GM12892 (cell line): ENCODE results near the gene EXOC7.

Source experiments
- DNase-seq: peaks from one replicate; pipeline ENCODE4 v3.0.0; 2011; ENCODE audit not compliant: insufficient read length
- FAIRE-seq: peaks from 2 replicates; lab custom pipeline; 2011; peaks lifted over from hg19 to GRCh38; lab: Jason Lieb, UNC
- POLR2A ChIP-seq: IDR thresholded peaks from 2 replicates; pipeline ENCODE4 v1.6.1; 2011; ENCODE audit warnings: low read depth, low read length, control low read depth
- POLR2AphosphoS5 ChIP-seq: IDR thresholded peaks from 2 replicates; pipeline ENCODE4 v1.6.1; 2011; ENCODE audit warnings: low read depth, low read length, control low read depth
- TAF1 ChIP-seq: IDR thresholded peaks from 2 replicates; pipeline ENCODE4 v1.6.1; 2011; ENCODE audit warnings: low read depth, mild to moderate bottlenecking, control low read depth, low read length, borderline replicate concordance

Gene EXOC7

GRCh38 chr17:76145231-76146052, 41.9 kb upstream of the EXOC7 start:
- FAIRE-seq = peak; percentile 78
- TF ChIP-seq POLR2A = no peak
- no peak for TF ChIP-seq POLR2AphosphoS5
- no peak for TF ChIP-seq TAF1
- DNase-seq = no peak

- TF ChIP-seq TAF1 (no peak), POLR2A (no peak), POLR2AphosphoS5 (no peak)
- FAIRE-seq (no peak), DNase-seq (no peak)
Measured at GRCh38 chr17:76142585-76143041, 39.0 kb upstream of the EXOC7 start.

DNA sequence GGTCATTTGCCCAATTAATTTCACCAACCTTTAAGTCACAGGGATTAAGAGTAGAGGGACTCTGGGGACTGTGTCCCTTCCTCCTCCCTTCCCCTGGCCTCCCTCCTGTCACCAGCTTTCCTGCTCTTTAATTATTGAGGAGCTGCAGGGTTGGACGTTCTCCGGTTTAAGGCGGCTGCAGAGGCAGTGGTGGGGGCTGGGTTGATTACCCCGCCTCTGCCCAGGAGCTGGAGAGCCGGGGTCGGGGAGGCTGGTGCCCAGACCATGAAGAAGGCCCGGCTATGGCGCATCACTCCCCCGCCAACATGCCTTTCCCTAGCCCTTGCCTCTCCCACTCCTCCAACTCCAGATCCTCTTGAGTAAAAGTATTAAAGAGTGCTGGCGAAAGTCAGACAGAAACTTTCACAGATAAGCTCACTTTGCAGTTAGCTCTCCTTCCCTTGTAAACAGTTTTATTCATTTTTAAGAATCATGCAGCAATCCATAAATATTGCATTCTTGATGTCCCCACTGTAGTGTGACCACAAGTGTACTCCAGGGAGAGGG, 38.5 kb upstream of the EXOC7 start:
- FAIRE-seq (no peak), DNase-seq (no peak)
- TF ChIP-seq POLR2A (no peak), TAF1 (no peak), POLR2AphosphoS5 (no peak)

DNA sequence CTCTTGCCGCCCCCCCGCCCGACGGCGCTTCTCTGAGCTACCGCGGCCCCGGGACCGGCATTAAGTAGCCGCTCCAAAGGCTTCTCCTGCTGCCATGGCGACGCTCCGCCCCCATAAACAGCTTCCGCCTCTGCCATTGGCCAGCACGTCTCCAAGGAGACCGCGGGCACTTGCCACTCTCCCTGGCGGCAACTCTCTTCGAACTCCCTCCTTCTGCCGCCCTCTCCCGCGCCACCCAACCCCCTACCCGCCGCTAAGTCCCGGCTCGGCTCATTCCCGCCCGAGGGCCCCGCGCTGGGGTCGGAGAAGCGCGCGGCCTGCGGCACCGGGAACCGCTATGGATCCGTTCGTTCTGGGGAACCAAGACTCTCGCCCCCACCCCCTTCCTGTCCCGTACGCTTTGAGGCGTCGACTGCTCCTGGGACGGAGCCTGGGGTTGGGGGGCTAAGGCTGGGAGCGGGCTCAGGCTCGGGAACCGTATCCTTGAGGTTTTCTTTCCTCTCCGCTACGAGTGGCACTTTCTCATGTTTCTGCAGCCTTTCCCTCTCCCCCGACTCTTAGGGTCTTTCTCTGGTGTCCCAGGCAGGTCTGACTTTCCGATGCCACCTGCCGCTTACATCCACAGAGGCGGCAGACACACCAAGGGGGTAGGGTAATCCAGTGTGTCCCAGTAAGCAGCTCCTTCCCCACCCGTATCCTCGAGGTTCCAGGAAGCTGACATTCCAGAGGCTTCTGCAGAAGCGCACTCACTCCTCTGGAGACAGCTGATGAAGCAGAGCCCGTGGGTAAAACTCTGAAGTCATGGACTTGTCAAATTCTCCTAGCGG, 37.8 kb upstream of the EXOC7 start, which contains the start of gene FOXJ1:
Gene FOXJ1 (minus strand): TSS at position 34 of the 827 bp plus-strand sequence. CDS start 850 bp downstream, outside the sequence.
- no peak for TF ChIP-seq POLR2AphosphoS5
- no peak for TF ChIP-seq POLR2A
- TF ChIP-seq TAF1 = no peak
- DNase-seq = peak; percentile 98
- peak; percentile 97 for FAIRE-seq

- DNase-seq (no peak), FAIRE-seq (no peak)
- TF ChIP-seq POLR2AphosphoS5 = no peak
- TF ChIP-seq POLR2A = no peak
- TF ChIP-seq TAF1 = no peak
Measured at GRCh38 chr17:76140661-76141211, 37.1 kb upstream of the EXOC7 start.

DNA sequence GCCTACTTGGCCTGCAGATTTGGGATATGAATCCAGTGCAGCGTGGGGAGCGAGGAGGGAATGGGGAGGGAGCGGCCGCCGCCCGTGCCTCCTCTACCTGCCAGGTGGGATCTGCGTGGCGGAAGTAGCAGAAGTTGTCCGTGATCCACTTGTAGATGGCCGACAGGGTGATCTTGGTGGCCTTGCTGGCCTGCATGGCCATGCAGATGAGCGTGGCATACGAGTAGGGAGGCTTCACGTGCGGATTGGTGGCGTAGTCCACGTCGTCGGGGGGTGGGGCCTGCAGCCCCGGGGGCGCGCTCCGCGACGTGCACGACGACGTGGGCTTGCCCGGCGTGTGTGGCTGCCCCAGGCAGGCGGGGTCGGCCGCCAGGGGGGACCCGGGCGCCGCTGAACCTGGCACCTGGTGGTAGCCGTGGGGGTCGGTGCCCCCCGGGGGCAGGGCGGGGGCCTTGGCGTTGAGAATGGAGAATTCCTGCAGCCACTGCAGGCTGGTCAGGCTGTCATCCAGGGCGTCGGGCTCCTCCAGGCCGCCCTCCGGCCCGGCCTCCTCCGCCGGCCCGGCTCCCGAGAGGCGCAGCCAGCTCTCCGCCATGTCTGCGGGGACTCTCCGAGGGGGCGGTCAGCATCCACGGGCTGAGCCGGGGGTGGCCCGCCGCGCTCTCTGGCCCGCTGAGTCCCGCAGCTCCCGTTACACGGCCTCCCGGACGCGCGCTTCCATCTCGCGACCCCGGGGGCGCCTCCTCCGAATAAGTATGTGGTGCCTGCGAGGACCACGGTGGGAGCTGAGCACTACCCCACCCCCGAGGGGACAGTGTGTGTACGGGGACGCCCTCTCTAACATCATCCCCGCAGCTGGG, 36.4 kb upstream of the EXOC7 start:
- DNase-seq = peak; percentile 62
- FAIRE-seq = peak; percentile 5
- TF ChIP-seq TAF1 = no peak
- TF ChIP-seq POLR2A = no peak
- TF ChIP-seq POLR2AphosphoS5 = no peak

DNA sequence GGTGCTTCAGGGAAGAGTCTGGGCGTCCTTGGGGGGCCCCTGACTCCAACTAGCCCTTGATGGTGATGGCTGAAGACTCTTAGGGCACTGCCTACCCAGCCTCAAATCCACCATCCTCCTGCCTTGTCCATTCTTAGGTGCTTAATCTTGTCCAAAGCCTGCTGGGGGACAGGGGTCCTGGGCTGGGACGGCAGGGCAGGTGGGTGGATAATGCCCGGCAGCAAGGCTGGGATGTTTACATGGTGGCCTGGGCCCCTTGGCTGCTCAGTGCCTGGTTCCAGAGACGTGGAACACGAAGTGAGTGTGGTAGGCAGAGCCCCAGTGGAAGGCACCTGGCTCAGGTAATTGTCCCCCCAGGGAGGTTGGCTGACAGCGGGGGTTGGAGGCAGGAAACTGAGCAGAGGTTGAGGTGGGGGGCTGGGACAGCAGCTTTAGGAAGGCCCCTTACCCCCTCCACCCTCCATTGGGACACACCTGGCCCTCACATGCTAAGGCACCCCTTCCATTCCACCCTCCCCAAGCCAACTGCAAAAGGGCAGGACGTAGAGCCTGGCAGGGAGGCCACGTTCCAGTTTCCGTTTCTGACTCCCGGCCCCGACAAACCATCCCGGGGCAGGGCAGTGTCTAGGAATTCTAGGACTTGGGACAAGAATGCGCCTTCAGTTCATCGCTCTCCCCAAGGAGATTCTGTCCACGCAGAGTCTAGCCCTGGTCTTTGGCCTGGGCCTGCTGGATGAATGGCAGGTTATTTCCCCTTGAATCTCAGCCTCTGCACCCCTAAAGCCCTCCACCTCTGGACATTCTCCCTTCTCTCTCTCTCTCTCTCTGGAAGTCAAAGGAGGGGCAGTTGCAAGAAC, 35.5 kb upstream of the EXOC7 start:
- TF ChIP-seq TAF1 = no peak
- FAIRE-seq (no peak), DNase-seq (no peak)

DNA sequence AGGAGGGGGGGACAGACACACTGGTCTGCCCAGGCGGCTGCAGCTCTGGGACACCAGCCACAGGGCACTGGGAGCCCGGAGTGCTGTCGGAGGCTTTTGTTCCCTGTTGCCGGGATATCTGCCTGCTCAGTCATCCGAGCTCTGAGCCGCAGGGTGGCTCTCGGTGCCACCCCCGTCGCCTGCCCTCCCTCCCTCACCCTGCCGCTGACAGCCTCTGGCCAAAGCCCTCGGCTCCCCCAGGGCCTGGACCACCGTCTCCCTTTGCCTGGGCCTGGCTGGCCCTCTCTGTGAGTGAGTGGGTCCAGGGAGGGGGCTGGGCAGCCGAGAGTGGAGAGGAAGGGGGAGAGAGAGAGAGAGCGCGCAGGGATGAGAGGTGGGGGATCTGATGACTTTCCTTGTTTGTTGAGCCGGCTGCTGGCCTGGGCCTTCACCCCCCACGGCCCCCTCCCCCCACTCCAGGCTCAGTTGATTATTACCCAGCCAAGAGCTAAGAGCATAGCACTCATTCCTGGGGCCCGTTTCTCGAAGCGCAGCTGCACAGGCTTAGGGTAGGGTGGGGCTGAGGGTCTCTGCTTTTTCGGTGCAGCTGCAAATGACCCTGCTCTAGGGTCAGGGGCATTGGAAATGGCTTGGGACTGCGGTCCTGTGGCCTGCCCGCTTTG, 34.8 kb upstream of the EXOC7 start:
- FAIRE-seq = no peak
- no peak for DNase-seq
- no peak for TF ChIP-seq POLR2A

DNA sequence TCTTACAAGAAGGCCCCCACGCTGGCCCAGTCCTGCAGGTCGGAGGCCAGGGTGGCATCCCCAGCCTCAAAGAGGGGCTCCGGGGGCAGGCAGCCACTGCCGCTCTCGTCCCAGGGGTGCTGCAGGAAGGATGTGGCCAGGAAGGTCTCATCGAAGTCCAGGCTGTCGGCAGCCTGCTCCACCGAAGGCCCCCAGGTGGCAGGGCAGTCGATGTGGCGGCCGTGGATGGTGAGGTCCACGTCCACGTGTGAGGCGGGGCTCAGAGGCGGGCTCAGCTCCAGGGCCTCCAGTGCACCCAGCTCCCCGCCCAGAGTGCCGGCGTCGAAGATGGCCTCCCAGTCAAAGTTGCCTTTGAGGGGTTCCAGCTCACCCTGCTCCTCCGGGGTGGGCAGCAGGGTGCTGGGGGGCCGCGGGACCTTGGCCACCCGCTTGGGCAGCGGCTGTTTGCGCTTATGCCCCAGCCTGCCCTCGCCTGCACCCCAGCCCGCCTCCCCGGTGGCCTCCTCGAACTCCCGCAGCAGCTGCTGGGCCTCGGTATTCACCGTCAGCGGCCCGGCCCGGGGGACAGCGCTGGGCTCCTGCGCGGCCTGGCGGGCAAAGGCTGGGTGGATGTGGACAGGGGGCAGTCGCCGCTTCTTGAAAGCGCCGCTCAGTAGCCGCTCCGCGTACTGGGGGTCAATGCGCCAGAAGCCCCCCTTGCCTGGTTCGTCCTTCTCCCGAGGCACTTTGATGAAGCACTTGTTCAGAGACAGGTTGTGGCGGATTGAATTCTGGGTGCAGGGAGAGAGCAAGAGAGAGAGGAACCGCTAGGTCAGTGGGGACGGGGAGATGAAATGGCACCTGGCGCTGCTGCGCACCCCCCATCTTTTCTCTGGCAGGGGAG, 34.0 kb upstream of the EXOC7 start:
- DNase-seq (no peak), FAIRE-seq (no peak)
- TF ChIP-seq POLR2AphosphoS5 (no peak), POLR2A (no peak), TAF1 (no peak)
